Stimulated activated CD8-positive, alpha-beta memory T cell treated with anti-CD3 and anti-CD28 coated beads, Interleukin-15, amount 100 ng/mL, for 24 hours (primary cell): Measurements from ENCODE around the gene CEP72.
A peak's percentile ranks its signal among the peaks of the same experiment; 100 is the strongest.
"Not testable (repeated sequence)": the region's sequence is repeated elsewhere in the genome, so short reads cannot be mapped to it uniquely, and the experiment has no call there.

Experiments used
- DNase-seq: peaks from one replicate; pipeline ENCODE4 v3.0.0-alpha.2; 2020; ENCODE audit warnings: low read depth

The CEP72 gene

GRCh38 chr5:611731-612486, at the start of gene CEP72:
Gene CEP72 (plus strand): TSS chr5:612340. CDS start chr5:612362, 22 bp downstream.
- DNase-seq, result peak; percentile 94

- no peak for DNase-seq
Measured at GRCh38 chr5:565782-566440, 46.2 kb upstream of the CEP72 start.

- DNase-seq, result no peak
Measured at GRCh38 chr5:566636-567309, 45.4 kb upstream of the CEP72 start.

GRCh38 chr5:567664-568060, 44.5 kb upstream of the CEP72 start:
- no peak for DNase-seq

- DNase-seq, result no peak
Measured at GRCh38 chr5:568061-568781, 43.9 kb upstream of the CEP72 start.

GRCh38 chr5:568809-569208, 43.3 kb upstream of the CEP72 start:
- DNase-seq, result no peak

- DNase-seq, result no peak
Measured at GRCh38 chr5:569358-569867, 42.7 kb upstream of the CEP72 start.

- DNase-seq, result no peak
Measured at GRCh38 chr5:569868-570361, 42.2 kb upstream of the CEP72 start.

- no peak for DNase-seq
Measured at GRCh38 chr5:570446-570845, 41.7 kb upstream of the CEP72 start.

GRCh38 chr5:570886-571285, 41.3 kb upstream of the CEP72 start:
- DNase-seq, result no peak

GRCh38 chr5:571791-572190, 40.3 kb upstream of the CEP72 start:
- DNase-seq, result no peak

- DNase-seq, result no peak
Measured at GRCh38 chr5:572398-573019, 39.6 kb upstream of the CEP72 start.

- no peak for DNase-seq
Measured at GRCh38 chr5:573206-573605, 38.9 kb upstream of the CEP72 start.

GRCh38 chr5:573976-574375, 38.2 kb upstream of the CEP72 start:
- DNase-seq, result no peak

- no peak for DNase-seq
Measured at GRCh38 chr5:574906-575305, 37.2 kb upstream of the CEP72 start.

GRCh38 chr5:575636-576035, 36.5 kb upstream of the CEP72 start:
- no peak for DNase-seq

- DNase-seq, result not testable (repeated sequence)
Measured at GRCh38 chr5:577214-577613, 34.9 kb upstream of the CEP72 start.

- no peak for DNase-seq
Measured at GRCh38 chr5:577800-578199, 34.3 kb upstream of the CEP72 start.

- no peak for DNase-seq
Measured at GRCh38 chr5:579211-579610, 32.9 kb upstream of the CEP72 start.

- no peak for DNase-seq
Measured at GRCh38 chr5:579746-580366, 32.3 kb upstream of the CEP72 start.

- no peak for DNase-seq
Measured at GRCh38 chr5:580436-580835, 31.7 kb upstream of the CEP72 start.
